HUES48 (cell line): Measurements from ENCODE around the gene MTF1.

Experiments
- H3K27ac ChIP-seq: one replicate; pipeline ENCODE4 v1.7.0; 2013; ENCODE audit warnings: low read depth, low read length, inconsistent platforms
- H3K27me3 ChIP-seq: 2 replicates; pipeline ENCODE4 v1.6.1; 2013; ENCODE audit warnings: mild to moderate bottlenecking, low read length; ENCODE audit not compliant: control insufficient read depth, insufficient read depth
- H3K36me3 ChIP-seq: 2 replicates; pipeline ENCODE4 v1.6.1; 2013; ENCODE audit warnings: low read length; ENCODE audit not compliant: control insufficient read depth, insufficient read depth
- H3K4me1 ChIP-seq: 2 replicates; pipeline ENCODE4 v1.6.1; 2013; ENCODE audit warnings: mild to moderate bottlenecking, low read length; ENCODE audit not compliant: control insufficient read depth, insufficient read depth
- H3K4me3 ChIP-seq: 2 replicates; pipeline ENCODE4 v1.5.1; 2013; ENCODE audit warnings: mild to moderate bottlenecking, low read depth, low read length
- H3K9ac ChIP-seq: 2 replicates; pipeline ENCODE4 v1.6.1; 2013; ENCODE audit warnings: mild to moderate bottlenecking, low read depth, low read length, moderate library complexity
- H3K9me3 ChIP-seq: 2 replicates; pipeline ENCODE4 v1.6.1; 2013; ENCODE audit warnings: low read length; ENCODE audit not compliant: control insufficient read depth, insufficient read depth

The MTF1 gene

DNA sequence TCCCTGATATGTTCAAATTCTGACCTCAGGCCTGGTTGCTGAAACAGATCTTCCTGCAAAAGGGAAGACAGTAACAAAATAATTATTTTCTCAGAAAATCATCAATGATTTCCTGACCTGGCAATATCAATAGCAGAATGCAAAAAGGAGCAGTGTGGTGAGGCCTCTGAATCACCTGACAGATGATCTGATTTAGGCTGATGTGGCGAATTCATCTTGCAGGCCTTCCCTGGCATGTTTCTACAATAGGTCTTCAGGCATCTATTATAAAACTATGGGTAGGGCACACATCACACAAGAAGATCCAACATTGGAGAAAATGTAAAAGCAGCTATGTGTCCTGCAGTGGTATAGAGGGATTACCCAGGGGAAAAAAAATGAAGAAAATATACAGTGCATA lies 7.1 kb upstream of the MTF1 start:
- peaks cover 63% of the 10 kb centered on the region for H3K36me3 ChIP-seq
- no peaks in the 10 kb centered on the region for H3K27me3 ChIP-seq
- no peak overlapping the region for H3K9ac ChIP-seq
- H3K27ac ChIP-seq = no peak overlapping the region
- no peaks in the 10 kb centered on the region for H3K4me1 ChIP-seq
- H3K4me3 ChIP-seq = no peak overlapping the region
- H3K9me3 ChIP-seq = no peaks in the 10 kb centered on the region

- Histone ChIP-seq H3K36me3 (peaks cover 66% of the 10 kb centered on the region), H3K9ac (no peak overlapping the region), H3K9me3 (no peaks in the 10 kb centered on the region), H3K27me3 (no peaks in the 10 kb centered on the region), H3K27ac (no peak overlapping the region), H3K4me3 (no peak overlapping the region), H3K4me1 (no peaks in the 10 kb centered on the region)
Measured at GRCh38 chr1:37865348-37866120, 6.1 kb upstream of the MTF1 start.

DNA sequence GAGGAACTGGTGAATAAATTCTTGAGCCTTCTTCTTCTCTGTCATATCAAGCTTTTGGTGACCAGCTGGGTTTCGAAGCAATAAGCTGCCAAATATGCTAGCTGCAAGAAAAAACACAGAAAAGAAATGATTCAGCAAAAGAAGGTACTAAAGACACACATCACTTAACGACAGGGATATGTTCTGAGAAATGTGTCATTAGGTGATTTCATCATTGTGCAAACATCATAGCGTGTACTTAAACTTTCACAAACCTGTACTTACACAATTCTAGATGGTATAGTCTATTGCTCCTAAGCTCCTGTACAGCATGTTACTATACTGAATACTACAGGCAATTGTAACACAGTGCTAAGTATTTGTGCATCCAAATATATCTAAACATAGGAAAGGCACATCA lies 2.9 kb upstream of the MTF1 start:
- Histone ChIP-seq H3K27ac (no peak overlapping the region), H3K9ac (no peak overlapping the region), H3K9me3 (no peaks in the 10 kb centered on the region), H3K27me3 (no peaks in the 10 kb centered on the region), H3K4me1 (0 out of 2 replicates have a peak, but pooled peaks cover 3% of the 10 kb centered on the region), H3K4me3 (no peak overlapping the region), H3K36me3 (peaks cover 48% of the 10 kb centered on the region)

- Histone ChIP-seq H3K4me3 (no peak overlapping the region), H3K9ac (no peak overlapping the region), H3K27me3 (no peaks in the 10 kb centered on the region), H3K27ac (no peak overlapping the region), H3K4me1 (0 out of 2 replicates have a peak, but pooled peaks cover 3% of the 10 kb centered on the region), H3K9me3 (no peaks in the 10 kb centered on the region), H3K36me3 (peaks cover 45% of the 10 kb centered on the region)
Measured at GRCh38 chr1:37861151-37861550, 1.8 kb upstream of the MTF1 start.

- Histone ChIP-seq H3K4me1 (0 out of 2 replicates have a peak, but pooled peaks cover 3% of the 10 kb centered on the region), H3K36me3 (peaks cover 38% of the 10 kb centered on the region), H3K9me3 (no peaks in the 10 kb centered on the region), H3K27ac (peak overlapping the region; percentile 91), H3K9ac (no peak overlapping the region), H3K4me3 (peak overlapping the region; percentile 100), H3K27me3 (no peaks in the 10 kb centered on the region)
Measured at GRCh38 chr1:37860346-37860666, 914 bp upstream of the MTF1 start.

DNA sequence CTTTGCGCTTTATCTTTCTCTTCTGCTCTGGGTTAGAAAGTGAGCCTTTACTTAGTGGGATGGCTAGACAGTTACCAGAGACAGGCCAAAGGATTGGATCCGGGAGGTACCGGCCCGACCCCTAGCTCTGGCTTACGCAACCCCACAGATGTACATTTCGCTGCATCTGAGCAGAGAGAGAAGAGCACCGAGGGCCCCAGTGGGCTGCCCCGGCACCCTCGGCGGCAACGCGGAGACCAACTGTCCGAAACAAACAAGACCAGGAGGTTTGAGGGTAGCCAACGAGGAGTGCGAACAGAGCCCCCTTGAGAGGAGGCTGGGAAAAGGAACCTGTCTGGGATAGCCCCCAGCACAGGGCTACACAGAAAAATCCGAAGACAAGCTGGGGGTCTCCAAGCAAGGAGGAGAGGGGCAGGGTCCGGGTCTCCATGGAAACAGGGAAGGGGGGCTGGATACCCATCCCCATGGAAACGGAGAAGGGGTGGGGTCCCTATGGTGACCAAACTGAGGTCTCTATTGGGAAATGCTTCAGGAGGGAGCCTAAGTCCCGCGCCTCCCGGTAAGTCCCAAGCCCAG lies 373 bp downstream of the MTF1 start:
- Histone ChIP-seq H3K9me3 (no peaks in the 10 kb centered on the region), H3K4me1 (0 out of 2 replicates have a peak, but pooled peaks cover 3% of the 10 kb centered on the region), H3K27me3 (no peaks in the 10 kb centered on the region), H3K9ac (peak overlapping the region; percentile 58), H3K4me3 (peak overlapping the region; percentile 100), H3K27ac (peak overlapping the region; percentile 85), H3K36me3 (peaks cover 37% of the 10 kb centered on the region)

- H3K36me3 ChIP-seq = peaks cover 28% of the 10 kb centered on the region
- 0 out of 2 replicates have a peak, but pooled peaks cover 3% of the 10 kb centered on the region for H3K4me1 ChIP-seq
- H3K9ac ChIP-seq = no peak overlapping the region
- H3K9me3 ChIP-seq = no peaks in the 10 kb centered on the region
- no peak overlapping the region for H3K27ac ChIP-seq
- no peak overlapping the region for H3K4me3 ChIP-seq
- no peaks in the 10 kb centered on the region for H3K27me3 ChIP-seq
Measured at GRCh38 chr1:37854406-37854805, 5.0 kb downstream of the MTF1 start.

DNA sequence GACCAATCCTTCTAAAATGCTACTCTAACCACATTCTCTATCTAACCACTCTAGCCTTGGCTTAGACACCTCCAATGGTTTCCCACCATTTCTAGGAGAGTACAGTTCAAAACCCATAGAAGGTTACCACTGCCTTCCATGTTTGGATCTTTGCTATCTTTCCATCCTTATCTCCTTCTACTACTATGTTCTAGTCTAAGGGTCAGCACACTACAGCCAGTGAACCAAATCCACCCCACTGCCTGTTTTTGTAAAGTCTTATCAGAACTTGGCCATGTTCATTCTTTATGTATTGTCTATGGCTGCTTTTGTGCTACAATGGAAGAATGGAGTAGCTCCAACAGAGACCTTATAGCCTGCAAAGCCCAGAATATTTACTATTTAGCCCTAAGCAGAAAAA lies 6.2 kb downstream of the MTF1 start:
- Histone ChIP-seq H3K4me1 (no peaks in the 10 kb centered on the region), H3K27ac (no peak overlapping the region), H3K4me3 (no peak overlapping the region), H3K36me3 (peaks cover 31% of the 10 kb centered on the region), H3K9me3 (no peaks in the 10 kb centered on the region), H3K27me3 (no peaks in the 10 kb centered on the region), H3K9ac (no peak overlapping the region)

- Histone ChIP-seq H3K4me1 (no peaks in the 10 kb centered on the region), H3K9me3 (no peaks in the 10 kb centered on the region), H3K9ac (no peak overlapping the region), H3K36me3 (peaks cover 23% of the 10 kb centered on the region), H3K27me3 (no peaks in the 10 kb centered on the region), H3K27ac (no peak overlapping the region), H3K4me3 (no peak overlapping the region)
Measured at GRCh38 chr1:37851782-37852210, 7.6 kb downstream of the MTF1 start.

DNA sequence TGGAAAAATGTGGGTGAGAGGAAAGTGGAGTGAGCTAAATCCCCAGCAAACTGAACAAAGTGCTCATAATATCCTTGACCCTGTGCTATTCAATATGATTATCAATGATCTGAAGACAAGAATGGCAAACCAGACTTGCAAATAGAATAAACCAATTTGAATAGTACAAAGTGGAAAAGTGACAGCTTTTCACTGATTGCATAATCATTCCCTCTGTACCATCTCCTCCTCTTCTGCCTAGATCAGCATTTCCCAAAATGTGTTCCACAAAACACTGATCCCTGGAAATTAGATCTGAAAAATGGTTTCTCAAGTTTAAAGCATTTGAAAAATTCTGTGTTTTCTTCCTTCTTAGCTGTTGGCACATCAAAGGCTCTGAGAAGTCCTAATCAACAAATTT lies 8.1 kb downstream of the MTF1 start:
- no peak overlapping the region; the same call in 1 of the 2 replicates for H3K9ac ChIP-seq
- H3K36me3 ChIP-seq = peaks cover 20% of the 10 kb centered on the region
- H3K27ac ChIP-seq = no peak overlapping the region
- H3K27me3 ChIP-seq = no peaks in the 10 kb centered on the region
- no peaks in the 10 kb centered on the region for H3K4me1 ChIP-seq
- H3K9me3 ChIP-seq = no peaks in the 10 kb centered on the region
- no peak overlapping the region for H3K4me3 ChIP-seq

DNA sequence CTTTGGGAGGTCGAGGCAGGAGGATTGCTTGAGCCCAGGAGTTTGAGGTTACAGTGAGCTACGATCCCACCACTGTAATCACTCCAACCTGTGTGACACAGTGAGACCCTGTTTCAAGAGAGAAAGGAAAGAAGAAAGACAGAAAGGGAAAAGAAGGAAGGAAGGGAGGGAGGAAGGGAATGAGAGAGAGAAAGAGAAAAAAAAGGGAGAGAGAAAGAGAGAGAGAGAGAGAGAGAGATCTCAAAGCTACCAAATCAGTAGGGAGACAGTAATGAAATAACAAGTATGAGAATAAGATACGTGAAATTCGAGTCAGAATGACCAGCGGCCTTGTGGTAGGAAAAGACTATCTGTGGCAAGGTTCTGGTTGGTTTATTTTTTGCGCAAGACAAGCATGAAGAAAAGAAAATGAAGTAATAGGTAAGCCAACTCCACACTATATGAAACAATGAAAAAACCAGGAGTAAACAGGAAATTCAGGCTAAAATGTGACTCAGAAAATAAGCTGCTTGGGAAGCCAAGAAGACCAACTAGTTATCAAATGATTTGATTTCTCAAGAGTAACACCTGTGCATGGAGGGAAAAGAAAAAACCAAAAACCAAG lies 8.9 kb downstream of the MTF1 start:
- Histone ChIP-seq H3K36me3 (peaks cover 20% of the 10 kb centered on the region), H3K27ac (no peak overlapping the region), H3K4me3 (no peak overlapping the region), H3K9ac (no peak overlapping the region), H3K9me3 (no peaks in the 10 kb centered on the region), H3K27me3 (no peaks in the 10 kb centered on the region), H3K4me1 (no peaks in the 10 kb centered on the region)
